RWPE1 (cell line): ENCODE measurements around the gene NDUFC1.
"Not testable (repeated sequence)": the region's sequence is repeated elsewhere in the genome, so short reads cannot be mapped to it uniquely, and the experiment has no call there.

Experiments
- CTCF ChIA-PET: fragments of 350-600 bp; sonication (Branson Sonifier 250); formaldehyde crosslinking; extraction: SDS; loops from one replicate; lab custom pipeline; 2021; lab: Yijun Ruan, JAX
- POLR2A ChIA-PET: fragments of 400-600 bp; formaldehyde crosslinking; extraction: SDS; loops from one replicate; lab custom pipeline; 2020; ENCODE audit warnings: antibody characterized with exemption; ENCODE audit not compliant: low non-redundant PET; lab: Yijun Ruan, JAX
- DNase-seq: peaks from one replicate; pipeline ENCODE4 v3.0.0; 2012; ENCODE audit warnings: low spot score
- H3K27ac ChIP-seq: fragments of 450-650 bp; 2 replicates; pipeline ENCODE4 v1.5.1; 2017
- TF ChIP-seq, protein P1 (sequence below): fragments of 450-650 bp; conservative IDR thresholded peaks from 2 replicates; pipeline ENCODE4 v1.5.1; 2017; ENCODE audit warnings: low read depth, mild to moderate bottlenecking

The NDUFC1 gene

GRCh38 chr4:139314047-139314800 is 11.9 kb upstream of the NDUFC1 start:
- no peak overlapping the region for H3K27ac ChIP-seq
- no peak for DNase-seq
- ChIA-PET CTCF (no interaction called here), POLR2A (no interaction called here)
- TF ChIP-seq, protein P1, sequence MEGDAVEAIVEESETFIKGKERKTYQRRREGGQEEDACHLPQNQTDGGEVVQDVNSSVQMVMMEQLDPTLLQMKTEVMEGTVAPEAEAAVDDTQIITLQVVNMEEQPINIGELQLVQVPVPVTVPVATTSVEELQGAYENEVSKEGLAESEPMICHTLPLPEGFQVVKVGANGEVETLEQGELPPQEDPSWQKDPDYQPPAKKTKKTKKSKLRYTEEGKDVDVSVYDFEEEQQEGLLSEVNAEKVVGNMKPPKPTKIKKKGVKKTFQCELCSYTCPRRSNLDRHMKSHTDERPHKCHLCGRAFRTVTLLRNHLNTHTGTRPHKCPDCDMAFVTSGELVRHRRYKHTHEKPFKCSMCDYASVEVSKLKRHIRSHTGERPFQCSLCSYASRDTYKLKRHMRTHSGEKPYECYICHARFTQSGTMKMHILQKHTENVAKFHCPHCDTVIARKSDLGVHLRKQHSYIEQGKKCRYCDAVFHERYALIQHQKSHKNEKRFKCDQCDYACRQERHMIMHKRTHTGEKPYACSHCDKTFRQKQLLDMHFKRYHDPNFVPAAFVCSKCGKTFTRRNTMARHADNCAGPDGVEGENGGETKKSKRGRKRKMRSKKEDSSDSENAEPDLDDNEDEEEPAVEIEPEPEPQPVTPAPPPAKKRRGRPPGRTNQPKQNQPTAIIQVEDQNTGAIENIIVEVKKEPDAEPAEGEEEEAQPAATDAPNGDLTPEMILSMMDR: no peak

DNA sequence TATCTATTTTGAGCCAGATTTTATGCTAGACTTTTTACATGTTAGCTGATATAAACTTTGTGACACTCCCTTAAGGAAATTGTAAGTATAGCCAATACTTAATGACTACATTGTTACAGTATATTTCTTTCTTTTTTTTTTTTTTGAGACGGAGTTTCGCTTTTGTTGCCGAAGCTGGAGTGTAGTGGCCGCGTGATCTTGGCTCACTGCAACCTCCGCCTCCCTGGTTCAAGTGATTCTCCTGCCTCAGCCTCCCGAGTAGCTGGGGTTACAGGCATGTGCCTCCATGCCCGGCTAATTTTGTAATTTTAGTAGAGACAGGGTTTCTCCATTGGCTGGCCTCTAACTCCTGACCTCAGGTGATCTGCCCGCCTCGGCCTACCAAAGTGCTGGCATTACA is 11.1 kb upstream of the NDUFC1 start:
- H3K27ac ChIP-seq: peak overlapping the region; percentile 32; the same call in 1 of the 2 replicates
- CTCF ChIA-PET, DNase-seq, POLR2A ChIA-PET: not testable (repeated sequence)

- no peak for DNase-seq
- CTCF ChIA-PET: no interaction called here
- H3K27ac ChIP-seq: 0 out of 2 replicates have a peak overlapping the region, but pooled peaks have one; percentile 34
- TF ChIP-seq, protein P1: no peak
- POLR2A ChIA-PET: no interaction called here
Measured at GRCh38 chr4:139312552-139313332, 10.5 kb upstream of the NDUFC1 start.

DNA sequence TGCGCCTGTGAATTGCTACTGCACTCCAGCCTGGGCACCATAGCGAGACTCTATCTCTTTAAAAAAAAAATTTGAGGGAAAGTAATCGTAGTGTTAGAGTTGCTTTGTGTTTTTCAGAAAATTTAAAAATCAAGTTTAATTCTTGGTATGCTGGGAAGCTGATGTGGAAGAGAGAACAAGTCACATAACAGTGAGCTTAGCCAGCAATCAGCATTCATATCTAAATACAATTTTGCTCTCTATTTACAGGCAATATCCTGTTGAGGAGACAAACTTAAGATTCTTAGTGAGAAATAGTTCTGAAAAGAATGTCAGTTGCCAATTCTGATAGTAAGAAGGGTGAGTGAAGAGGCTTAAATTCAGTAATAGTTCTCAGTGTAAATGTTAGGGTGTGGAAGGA is 9.6 kb upstream of the NDUFC1 start:
- ChIA-PET CTCF (interaction anchor here (0.6 kb wide), 1 partner anchor 167 kb away, joined by 3 read pairs; no protein-coding TSS in a partner anchor), POLR2A (no interaction called here)
- TF ChIP-seq, protein P1: no peak
- DNase-seq: no peak
- no peak overlapping the region for H3K27ac ChIP-seq

- TF ChIP-seq, protein P1: no peak
- no peak for DNase-seq
- ChIA-PET CTCF (no interaction called here), POLR2A (no interaction called here)
- no peak overlapping the region for H3K27ac ChIP-seq
Measured at GRCh38 chr4:139304920-139305319, 2.6 kb upstream of the NDUFC1 start.

DNA sequence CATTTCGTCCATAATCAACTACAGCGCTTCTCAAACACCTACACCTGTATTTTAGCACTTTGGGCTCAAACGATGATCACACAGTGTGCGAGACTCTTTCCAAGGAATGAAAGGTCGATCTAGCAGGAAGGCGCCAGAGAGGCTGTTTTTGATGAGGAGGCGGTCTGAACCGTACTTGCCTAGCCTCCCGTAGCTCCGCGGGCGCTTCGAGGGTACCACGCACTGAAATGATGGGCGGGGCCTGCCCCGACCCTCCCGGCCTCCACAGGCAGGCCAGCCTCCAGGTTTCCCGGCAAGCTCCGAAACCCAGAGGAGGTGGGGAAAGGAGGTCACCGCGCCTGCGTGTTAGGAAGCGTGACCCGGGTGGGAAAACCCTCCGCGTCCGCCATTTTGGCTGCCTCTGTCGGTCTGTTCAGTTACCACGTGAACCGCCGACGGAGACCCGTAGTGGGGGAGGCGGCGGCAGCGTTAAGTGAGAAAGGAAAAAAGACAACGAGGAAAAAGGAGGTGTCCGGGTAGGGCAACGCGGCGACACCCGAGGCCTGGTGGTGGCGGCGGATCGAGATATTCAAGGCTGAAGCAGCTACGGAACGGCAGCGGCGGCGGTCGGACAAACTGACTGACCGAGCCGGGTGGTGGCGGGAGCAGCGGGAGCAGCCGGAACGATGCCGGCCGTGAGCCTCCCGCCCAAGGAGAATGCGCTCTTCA is 1.0 kb downstream of the NDUFC1 start, which contains the start of gene NAA15:
Gene NAA15, plus strand, starts transcription at position 393 of the 708 bp plus-strand sequence. Its CDS starts 273 bp downstream, at position 666.
- TF ChIP-seq, protein P1: no peak

More for the DNA sequence above, 1.0 kb downstream of the NDUFC1 start, which contains the start of gene NAA15:
- ChIA-PET POLR2A (interaction anchor here (0.6 to 1.3 kb wide), 3 partner anchors 83 to 152 kb away, joined by 3 to 5 read pairs (median 4); partner anchors contain the start of gene ELF2), CTCF (interaction anchor here (0.9 kb wide), 1 partner anchor 29 kb away, joined by 3 read pairs; no protein-coding TSS in a partner anchor)
- H3K27ac ChIP-seq: peak within 1 kb of the TSS; percentile 90
- peak; percentile 97 for DNase-seq
